Prostate gland (tissue), 2 donors: ENCODE results near the gene ARHGAP45.

Source experiments
- CTCF ChIP-seq, 4 experiments: fragments of 200-600 bp in 2 of 4; fragments of 450-650 bp in 2 of 4; sonication (generic) in 2 of 4; IDR thresholded peaks; 1 replicate in 3 of 4; 2 replicates in 1 of 4; pipeline ENCODE4 v1.5.1; 2016 to 2019; ENCODE audit warnings: antibody characterized with exemption in 4 of 4, mild to moderate bottlenecking in 2 of 4, moderate library complexity in 2 of 4
- POLR2A ChIP-seq: fragments of 450-650 bp; IDR thresholded peaks from one replicate; pipeline ENCODE4 v1.6.1; 2016; ENCODE audit warnings: antibody characterized with exemption, mild to moderate bottlenecking
- POLR2AphosphoS5 ChIP-seq: sonication (generic); formaldehyde crosslinking; IDR thresholded peaks from one replicate; pipeline ENCODE4 v1.6.1; 2017; ENCODE audit warnings: antibody characterized with exemption

GRCh38 chr19:1086613-1087012 lies 19.6 kb downstream of the ARHGAP45 start:
- TF ChIP-seq CTCF (IDR thresholded peaks at IDR 0.05) (no peak), POLR2A (no peak), POLR2AphosphoS5 (no peak)
